Endometrium (tissue), 2 donors: ENCODE data around the gene CDK14.
"Not testable (repeated sequence)": the region's sequence is repeated elsewhere in the genome, so short reads cannot be mapped to it uniquely, and the experiment has no call there.

Source experiments
- FAIRE-seq: peaks from 2 replicates; lab custom pipeline; 2012; peaks lifted over from hg19 to GRCh38; lab: Jason Lieb, UNC
- donor health status: control.
- donor health status: control.

Gene CDK14

GRCh38 chr7:90900628-90901356 lies 304.7 kb downstream of the CDK14 start:
- FAIRE-seq = no peak

DNA sequence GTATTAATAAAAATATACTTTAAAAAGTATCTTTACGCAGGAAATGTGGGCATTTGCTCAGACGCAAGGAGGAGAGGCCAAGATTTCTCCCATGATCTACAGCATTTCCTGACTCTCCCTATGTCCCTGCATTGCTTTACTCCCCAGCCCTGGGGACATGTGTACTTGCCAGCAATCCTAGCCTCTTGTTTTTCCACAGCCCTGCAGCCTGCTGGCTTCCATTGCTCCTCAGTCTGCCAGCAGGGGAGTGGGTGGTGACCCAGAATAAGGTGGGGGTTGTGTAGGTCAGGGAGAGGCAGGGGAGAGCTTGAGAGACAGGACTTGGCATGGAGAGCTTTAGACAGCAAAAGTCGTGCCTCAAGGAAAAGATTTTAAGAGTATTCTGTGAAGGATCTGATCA lies 307.7 kb downstream of the CDK14 start:
- FAIRE-seq = no peak

DNA sequence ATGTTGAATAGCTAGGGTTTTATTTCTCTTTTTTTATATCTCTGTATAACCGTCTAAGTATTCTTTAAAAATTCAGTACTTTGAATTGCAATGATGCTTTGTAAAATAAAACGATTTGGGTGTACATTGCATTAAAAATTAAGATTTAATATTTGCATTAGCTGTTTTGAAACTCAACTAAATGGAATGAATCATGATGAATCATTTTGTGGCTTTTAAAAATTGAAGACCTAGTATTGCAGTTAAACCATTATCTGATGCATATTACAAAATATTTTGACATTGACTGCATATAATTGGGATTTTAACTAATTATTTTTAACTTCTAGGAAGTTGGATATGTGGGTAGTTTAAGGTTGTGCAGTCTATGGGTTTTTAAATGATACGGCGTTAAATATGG lies 314.0 kb downstream of the CDK14 start:
- no peak for FAIRE-seq

- FAIRE-seq = no peak
Observed at GRCh38 chr7:90916319-90916718, 320.2 kb downstream of the CDK14 start.

DNA sequence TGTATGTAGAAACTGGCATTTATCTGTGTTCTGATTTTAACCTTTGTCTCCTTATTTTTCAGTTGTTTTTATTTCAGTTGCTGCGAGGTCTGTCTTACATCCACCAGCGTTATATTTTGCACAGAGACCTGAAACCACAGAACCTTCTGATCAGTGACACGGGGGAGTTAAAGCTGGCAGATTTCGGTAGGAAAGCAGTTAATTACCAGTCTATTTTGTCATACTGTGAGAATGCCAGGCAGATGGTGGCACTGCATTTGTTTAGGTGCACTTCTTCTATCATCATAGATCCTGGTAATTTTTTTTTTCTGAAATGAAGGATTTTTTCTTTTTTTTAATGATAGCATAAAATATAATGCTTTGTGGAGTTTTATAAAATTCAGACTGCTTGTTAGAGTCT lies 321.4 kb downstream of the CDK14 start:
- FAIRE-seq = no peak

GRCh38 chr7:90918303-90918702 lies 322.2 kb downstream of the CDK14 start:
- no peak for FAIRE-seq

- FAIRE-seq = no peak
Observed at GRCh38 chr7:90919816-90920215, 323.7 kb downstream of the CDK14 start.

- peak; percentile 8 for FAIRE-seq
Observed at GRCh38 chr7:90920336-90920735, 324.2 kb downstream of the CDK14 start.

DNA sequence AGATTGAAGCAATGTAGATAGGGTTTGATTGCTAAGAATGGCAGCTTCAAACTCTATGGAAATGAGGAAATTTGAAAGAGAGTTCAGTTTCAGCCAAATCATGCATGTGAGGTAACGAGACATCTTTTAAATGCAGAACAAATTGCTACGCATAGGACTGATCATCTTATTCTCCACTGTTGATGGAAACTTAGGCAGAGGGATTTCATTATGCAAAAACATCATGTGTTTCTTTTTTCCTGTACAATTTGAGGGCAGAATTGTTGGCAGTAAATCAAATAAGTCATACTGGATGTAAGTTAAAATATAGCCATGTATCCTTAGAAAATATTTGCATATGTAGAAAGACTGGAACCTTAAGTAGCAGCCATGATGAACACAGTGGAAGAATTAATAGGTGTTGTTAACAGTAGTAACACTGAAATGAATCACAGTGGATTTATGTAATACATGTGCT lies 327.4 kb downstream of the CDK14 start:
- FAIRE-seq = no peak

DNA sequence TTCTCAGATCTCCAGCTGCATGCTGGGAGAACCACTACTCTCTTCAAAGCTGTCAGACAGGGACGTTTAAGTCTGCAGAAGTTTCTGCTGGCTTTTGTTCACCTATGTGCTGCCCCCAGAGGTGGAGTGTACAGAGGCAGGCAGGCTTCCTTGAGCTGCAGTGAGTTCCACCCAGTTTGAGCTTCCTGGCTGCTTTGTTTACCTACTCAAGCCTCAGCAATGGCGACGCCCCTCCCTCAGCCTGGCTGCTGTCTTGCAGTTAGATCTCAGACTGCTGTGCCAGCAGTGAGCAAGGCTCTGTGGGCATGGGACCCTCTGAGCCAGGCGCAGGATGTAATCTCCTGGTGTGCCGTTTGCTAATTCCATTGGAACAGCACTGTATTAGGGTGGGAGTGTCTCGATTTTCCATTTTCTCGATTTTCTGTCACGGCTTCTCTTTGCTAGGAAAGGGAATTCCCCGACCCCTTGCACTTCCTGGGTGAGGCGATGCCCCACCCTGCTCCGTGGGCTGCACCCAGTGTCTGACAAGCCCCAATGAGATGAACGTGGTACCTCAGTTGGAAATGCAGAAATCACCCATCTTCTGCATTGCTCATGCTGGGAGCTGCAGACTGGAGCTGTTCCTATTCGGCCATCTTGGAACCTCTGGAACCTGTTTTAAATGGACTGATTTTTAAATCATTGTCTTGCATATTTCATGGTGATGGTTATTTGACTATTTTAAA lies 332.7 kb downstream of the CDK14 start:
- FAIRE-seq = not testable (repeated sequence)

DNA sequence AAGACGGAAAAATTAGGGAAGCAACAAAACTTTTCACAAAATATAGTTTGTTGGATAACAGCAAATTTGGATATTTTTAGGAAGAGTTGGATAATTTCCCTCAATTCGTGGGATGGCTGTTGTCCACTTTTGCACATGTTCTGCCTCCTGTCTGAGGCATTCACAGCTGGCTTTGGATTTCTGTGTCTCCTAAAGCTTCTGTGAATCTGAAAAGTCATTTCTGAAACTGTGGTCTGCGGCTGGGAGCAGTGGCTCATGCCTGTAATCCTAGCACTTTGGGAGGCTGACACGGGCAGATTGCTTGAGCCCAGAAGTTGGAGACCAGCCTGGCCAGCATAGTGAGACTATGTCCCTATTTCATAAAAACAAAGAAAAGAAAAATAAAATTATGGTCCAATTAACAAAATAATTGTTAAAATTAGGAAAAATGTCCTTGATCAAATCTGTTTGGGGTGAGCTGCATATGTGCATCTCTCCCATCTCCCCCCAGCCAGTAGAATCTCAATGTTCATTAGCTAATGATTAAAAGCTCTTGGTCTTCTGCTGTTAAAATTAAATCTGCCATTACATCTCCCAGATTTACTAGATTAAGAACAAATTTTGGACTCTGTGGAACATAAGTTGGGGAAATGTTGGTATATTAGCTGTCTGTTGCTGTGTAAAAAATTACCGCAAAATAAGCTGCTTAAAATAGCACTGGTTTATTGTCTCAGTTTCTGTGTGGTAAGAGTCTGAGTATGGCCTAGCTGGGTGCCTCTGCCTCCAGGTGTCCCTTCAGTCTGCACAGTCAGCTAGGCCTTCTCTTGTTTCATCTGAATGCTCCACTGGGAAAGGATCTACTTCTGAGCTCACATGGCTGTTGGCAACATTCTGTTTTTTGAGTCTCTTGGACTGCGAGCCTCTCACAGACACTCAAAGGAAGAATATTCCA lies 336.1 kb downstream of the CDK14 start:
- FAIRE-seq = no peak

DNA sequence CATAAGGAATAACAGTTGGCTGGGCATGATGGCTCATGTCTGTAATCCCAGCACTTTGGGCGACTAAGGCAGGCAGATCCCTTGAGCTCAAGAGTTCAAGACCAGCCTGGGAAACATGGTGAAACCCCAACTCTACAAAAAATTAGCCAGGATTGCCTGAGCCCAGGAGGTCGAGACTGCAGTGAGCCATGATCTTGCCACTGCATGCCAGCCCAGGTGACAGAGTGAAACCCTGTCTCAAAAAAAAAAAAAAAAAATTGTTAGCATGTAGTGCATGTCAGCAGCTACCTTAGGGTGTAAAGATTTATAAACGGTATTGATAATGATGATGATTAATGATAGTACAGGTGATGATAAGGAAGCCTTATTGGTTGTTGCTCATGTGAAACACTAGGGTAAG lies 336.9 kb downstream of the CDK14 start:
- FAIRE-seq = no peak

GRCh38 chr7:90933984-90934383 lies 337.9 kb downstream of the CDK14 start:
- no peak for FAIRE-seq

DNA sequence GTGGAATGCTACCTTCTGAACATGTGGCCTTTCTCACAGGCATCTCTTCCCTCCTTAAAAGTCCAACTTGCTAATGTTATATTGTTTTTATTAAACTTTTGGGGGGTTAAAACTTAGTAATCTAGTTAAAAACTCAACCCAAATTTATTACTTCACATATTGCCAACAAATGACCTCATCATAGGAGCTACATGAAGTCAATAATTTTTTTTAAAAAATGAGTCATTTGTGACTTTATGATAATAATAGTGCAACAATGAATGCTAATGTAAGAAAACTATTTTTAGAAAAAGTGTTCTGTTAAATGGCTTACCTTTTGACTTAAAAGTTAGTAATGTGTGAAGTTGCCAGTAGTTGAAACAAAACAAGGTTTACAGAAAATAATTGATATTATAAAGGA lies 342.2 kb downstream of the CDK14 start:
- FAIRE-seq = no peak

DNA sequence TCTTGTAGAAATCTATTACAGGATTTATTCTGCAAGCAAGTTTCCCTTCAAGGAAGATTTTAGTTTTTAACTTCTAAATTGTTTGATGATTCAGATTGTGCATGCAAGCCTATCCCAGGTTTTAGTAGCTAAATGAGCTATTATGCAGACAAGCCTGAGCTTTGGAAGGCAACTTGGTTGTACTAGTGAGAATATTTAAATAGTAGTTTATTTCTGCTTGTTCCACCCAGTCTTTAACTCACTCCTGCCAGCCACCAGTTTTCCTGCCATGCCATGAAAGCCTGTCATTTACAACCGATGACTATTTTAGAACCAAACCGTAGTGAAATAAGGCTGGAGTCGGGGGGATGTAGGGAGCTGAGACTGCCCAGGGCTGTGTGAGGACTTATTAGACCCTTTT lies 343.5 kb downstream of the CDK14 start:
- FAIRE-seq = no peak

DNA sequence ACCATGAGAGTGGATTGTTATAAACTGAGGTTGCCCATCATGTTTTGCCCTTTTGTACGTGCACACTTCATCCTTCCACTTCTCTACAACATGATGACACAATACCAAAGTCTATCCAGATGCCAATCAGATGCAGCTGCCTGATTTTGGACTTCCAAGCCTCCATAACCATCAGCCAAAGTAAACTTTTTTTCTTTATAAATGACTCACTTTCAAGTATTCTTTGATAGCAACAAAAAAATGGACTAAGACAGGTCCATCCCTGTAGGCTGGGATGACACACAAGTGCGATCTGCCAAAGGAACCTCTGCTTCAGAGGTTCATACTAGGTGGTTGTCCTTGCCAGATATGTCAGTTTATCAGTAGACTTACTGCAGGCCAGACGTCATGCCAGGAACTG lies 347.9 kb downstream of the CDK14 start:
- FAIRE-seq = no peak

- FAIRE-seq = no peak
Observed at GRCh38 chr7:90945104-90945787, 349.1 kb downstream of the CDK14 start.

- FAIRE-seq = no peak
Observed at GRCh38 chr7:90946730-90947501, 350.8 kb downstream of the CDK14 start.

- no peak for FAIRE-seq
Observed at GRCh38 chr7:90948085-90948484, 352.0 kb downstream of the CDK14 start.

DNA sequence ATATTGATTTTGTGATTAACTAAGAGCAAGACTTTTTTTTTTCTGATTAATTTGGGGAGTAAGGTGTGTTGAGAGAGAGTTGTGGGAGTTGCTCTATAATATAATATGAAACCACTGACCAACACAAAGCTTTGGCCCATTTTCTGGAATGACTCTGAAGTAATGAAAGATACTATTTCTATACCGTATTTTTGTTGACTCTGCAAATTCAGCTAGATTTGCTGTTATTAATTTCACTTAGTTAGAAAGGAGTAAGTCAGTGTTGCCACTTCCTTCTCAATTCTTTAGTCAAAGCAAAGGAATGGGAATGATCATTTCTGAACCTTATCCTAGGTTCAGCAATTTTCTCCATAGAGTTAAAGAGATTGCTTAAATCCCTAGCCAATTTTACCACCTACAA lies 355.1 kb downstream of the CDK14 start:
- no peak for FAIRE-seq
